Globus pallidus (tissue), 1 donor: ENCODE results near the gene GLI1.
"Not testable (repeated sequence)": the region's sequence is repeated elsewhere in the genome, so short reads cannot be mapped to it uniquely, and the experiment has no call there.

Source experiments
- DNase-seq: peaks from one replicate; pipeline ENCODE4 v3.0.0-alpha.2; 2015; ENCODE audit warnings: low spot score

Gene GLI1

DNA sequence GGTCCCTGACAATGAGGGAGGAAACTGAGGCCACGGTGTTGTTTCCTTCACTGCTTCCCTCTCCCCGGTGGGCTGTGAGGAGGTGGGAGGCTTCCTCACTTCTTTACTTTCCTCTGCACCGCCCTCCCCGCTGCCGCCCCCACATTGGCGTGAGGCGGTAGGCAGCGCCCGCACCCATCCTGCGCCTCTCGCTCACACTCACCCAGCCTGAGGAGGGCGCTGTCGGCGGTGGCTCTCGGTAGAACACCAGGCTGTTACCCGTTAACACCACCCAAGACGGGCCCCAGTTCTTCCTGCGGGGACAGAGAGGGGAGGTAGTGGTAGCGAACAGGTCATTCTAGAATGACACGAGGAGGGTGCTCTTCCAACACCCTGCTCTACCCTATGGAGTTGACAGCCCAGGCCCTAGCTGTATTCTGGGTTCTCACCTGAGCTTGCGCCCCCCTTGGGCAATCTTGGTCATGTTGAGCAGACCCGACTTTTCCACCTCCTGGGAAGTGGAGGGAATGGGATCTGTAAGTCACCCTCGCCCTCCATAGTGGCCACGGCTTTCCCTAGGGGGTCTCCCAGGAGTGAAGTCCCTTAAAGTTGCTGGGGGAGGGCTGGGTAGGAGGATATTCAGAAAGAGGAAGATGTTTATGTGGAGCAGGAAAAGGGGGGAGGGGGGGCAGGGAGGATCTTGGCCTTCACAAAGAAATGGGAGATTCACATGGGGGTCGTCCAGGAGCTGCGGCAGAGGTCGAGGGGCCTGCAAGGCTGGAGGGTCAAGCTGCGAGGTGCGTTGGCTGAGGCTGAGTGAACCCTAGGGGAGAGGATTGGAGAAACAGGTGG is 16.8 kb downstream of the GLI1 start:
- DNase-seq = no peak

DNA sequence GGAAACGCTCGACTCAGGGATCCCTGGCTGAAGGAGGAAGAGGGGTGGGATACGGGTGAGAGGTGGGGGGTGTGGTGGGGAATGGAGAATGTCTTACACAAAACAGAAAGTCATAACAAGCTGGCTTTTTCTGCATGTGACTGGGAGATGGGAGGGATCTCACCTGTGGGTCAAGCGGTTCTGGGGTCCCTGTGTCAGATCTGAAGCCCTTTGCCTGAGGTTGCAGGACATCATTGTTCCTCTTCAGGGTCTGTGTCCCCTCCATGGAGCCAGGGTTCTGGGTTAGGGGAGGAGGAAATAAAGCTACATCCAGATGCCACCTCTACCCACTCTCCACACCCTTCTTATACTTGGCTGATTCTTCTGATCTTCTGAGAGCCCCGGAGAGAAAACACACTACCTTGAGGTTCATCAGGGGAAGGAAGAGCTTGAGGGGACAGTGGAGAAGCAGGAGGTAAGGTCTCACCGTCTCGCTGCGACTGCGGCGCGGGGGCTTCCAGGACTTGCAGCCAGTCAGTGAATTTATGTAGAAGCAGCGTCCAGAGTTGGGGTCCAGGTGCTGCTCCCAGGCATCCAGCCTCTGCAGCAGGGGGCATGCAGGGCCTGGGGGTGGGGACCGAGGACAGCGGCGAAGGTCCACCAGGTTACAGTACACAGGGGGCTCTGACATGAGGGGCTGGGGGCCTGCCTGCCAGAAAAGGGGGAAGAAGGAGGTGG is 17.6 kb downstream of the GLI1 start:
- DNase-seq = no peak

DNA sequence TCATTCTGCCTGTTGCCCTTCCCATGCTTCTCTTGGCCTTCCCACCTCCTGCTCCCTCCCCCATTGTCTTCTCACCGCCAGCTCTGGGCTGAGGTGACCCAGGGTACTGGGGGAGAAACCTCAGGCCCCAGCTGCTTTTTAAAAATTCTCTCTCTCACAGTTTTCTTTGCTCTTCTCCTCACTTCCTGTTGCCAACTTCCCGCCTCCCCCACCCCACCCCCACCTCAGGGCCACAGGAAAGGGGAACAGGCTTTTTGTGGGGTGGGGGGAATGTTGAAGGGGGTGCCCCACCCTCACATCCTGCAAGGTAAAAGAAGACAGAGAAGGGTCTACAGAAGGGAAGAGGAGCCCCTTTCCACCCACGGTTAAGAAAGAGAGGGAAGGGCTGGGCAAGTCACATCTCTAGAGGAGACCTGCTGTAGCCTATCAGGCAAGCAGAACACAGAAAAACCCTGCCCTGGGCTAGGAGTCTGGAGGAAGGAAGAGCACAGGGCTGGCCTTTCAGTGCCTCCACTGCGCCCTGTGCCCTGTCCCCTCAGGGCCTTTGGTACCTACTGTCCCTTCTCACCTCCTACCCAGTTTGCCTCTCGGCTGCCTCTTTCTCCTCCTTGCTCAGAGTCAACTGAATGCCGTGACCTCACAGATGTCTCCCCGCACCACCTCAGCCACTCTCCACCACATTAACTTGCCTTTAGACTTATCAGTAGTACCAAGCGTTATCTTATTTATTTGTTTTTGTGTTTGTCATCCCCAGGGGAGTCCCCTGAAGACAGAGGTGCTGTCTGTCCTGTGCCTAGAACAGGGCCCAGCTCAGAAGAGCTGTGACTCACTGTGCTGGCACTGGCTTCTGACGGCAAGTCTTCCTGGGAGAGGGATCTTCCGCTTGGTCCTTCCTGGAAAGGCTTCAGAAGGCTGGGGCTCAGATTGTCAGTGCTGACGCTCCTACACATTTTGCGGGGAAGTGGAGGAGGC is 18.4 kb downstream of the GLI1 start:
- DNase-seq = no peak

DNA sequence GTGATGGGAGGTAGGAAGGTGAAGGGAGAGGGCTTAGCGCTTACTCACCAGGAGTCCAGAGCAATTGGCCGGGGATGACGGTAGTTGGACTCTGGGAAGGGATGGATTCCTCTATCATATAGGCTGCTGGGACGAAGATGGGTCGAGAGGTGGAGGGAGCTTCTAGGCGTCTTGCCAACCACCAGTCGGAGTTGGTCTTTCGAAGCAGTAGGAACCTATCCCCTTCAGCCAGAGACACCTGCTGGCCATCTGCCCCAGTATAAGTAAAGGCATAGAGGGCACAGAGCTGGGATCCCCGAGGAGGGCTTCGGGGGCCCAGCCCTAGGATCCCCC is 19.4 kb downstream of the GLI1 start:
- DNase-seq = no peak

DNA sequence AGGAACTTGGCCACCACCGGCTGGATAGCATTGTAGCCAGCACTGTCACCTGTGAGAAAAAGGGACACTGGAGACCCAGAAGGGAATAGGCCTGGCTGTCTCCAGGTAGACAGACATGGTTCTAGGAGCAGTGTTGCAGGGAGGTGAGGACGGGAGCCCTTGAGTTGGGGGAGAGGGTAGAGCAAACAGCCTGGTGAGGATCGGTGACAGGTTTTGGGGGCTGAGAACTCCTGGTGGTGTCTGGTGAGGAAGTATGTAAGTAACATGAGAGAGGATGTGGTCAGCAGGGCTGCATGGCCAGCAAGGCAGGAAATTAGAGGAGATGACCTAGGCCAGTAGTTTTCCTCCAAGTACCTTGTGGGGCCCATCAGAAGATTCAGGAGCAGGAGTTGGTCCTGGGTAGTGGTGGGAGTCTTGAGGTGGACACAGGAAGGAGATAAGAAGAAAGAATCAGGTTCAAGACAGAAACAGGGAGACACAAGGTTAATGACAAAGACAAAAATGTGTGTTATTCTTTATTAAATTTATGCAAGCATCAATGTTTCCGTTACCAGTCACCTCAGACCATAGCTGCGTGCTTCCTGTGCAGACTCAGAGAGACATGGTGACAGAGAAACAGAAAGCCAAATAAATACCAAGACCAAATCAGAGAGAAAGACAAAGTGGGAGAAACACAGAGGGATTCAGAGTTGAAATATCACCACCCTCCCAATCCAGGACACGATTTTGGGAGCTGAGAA is 20.0 kb downstream of the GLI1 start, which contains the start of gene ARHGAP9:
Gene ARHGAP9, minus strand, starts transcription at position 491 of the 740 bp plus-strand sequence. Its CDS starts 460 bp downstream, at position 31.
- no peak for DNase-seq

DNA sequence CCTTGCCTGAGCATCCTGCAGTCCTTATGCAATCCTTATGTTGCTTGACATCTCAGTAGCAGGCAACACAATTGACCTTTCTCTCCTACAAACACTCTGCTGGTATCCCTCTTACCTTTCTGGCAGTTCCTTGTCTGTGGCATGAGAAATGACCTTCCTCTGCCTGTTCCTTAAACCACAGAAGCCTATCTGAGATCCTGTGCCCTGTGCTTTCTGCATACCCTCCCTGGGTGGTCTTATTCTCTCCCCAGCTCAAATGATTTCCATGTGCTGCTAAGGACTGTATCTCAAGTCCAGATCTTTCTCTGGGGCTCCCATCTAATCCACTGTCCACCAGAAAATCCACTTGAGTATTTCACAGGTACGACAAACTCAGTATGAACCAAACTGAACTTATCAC is 22.1 kb downstream of the GLI1 start:
- DNase-seq = no peak

DNA sequence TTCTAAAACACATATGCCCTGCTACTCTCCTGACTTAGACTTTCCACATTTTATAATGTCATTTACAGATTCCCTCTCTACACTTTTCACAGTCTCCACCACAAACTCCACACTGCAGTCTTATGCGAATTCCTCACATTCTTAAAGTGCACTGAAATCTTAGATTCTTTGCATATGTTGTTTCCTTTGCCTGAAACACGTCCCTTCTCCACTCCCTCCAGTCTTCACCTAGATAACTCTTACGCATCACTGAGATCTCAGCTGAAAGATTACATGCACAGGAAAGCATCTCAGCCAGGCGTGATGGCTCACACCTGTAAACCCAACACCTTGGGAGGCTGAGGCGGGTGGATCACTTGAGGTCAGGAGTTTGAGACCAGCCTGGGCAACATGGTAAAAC is 23.9 kb downstream of the GLI1 start:
- no peak for DNase-seq

DNA sequence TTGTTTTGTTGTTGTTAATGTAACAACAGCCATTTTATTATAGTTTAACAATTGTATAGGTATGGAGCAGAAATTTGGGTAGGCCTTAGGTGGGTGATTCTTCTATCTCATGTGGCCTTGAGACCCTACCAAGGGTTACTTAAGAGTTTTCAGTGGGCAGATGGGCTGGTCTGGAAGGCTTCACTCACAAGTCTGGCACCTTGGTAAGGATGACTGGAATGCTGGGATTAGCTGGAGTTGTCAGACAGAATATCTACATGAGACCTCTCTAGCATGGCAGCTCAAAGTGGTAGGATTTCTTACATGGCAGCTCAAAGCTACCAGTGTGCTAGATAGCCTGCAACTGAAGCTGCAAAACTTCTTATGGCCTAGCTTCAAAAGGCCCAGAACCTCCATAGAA is 26.1 kb downstream of the GLI1 start:
- no peak for DNase-seq

DNA sequence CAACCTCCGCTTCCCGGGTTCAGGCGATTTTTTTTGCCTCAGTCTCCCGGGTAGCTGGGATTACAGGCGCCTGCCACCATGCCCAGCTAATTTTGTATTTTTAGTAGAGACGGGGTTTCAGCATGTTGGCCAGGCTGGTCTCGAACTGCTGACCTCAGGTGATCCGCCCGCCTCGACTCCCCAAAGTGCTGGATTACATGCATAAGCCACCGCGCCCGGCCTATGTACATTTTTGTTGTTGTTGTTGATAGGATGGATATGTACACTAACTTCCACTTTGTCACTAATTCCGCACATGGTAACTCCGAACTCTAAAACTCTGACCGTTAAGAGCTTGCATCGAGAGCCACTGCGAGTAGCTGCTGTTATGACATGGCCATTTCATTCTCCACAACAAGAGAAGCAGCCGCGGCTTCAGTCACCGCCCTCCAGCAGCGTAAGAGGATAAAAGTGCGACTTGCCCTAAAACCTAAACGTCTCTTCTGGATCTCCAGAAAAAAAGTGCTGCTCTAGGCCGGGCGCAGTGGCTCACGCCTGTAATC is 27.5 kb downstream of the GLI1 start:
- peak; percentile 23 for DNase-seq

DNA sequence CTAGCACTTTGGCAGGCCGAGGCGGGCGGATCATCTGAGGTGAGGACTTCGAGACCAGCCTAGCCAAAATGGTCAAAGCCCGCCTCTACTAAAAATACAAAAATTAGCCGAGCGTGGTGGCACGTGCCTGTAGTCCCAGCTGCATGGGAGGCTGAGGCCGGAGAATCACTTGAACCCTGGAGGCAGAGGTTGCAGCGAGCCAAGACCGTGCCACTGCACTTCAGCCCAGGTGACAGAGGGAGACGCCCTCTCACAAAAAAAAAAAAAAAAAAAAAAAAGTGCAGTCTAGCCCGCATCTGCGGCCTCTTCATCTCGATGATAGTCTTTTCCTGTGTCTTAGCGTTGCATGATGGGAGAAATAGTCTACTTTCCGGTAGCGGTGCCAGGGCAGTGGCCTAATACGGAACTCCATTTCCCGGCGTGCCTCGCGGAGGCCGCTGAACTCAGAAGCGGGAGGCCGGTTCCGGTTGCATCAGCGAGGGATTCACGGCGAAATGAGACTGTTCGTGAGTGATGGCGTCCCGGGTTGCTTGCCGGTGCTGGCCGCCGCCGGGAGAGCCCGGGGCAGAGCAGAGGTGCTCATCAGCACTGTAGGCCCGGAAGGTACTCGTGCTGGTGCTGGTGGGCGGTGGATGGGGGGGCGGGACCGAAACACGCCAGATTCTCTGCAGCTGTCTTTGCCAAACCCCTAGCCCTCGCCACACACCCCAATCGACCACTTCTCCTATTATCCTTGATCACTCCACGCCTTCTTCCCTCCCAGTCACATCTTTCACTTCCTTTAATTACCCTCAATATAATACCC is 28.2 kb downstream of the GLI1 start, which contains the start of gene MARS1:
Gene MARS1, plus strand, starts transcription at position 472 of the 805 bp plus-strand sequence. Its CDS starts 23 bp downstream, at position 495.
- peak; percentile 96 for DNase-seq

DNA sequence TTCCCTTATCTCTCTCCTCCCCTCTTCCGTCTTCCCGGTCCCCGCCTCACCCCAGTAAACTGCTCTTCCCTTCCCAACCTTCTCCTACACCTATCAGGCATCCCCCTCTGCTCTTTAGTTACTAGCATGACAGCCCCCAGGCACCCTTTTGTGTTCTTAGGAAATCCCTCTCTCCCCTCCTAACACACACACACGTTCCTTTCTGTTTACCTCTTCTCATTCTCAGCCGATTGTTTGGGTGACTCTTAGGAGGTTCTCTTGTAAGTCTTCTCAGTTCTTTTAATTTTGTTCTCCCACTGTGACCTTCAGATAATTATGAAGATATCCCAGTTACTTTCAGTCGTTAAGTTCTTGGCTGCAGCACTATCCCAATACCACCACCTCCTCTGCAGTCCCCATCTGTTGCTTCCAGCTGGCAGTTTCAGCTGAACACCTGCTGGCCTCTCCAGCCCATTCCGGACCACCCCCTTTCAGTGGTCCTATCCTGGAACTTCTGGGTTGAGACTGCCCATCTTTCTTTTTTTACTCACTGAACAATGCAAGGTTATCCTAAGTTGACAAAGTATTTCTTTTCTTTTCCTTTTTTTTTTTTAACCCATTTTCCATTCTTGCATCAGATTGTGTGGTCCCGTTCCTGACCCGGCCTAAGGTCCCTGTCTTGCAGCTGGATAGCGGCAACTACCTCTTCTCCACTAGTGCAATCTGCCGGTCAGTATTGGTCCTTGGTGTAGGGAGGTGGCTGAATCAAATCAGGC is 29.0 kb downstream of the GLI1 start:
- no peak for DNase-seq

DNA sequence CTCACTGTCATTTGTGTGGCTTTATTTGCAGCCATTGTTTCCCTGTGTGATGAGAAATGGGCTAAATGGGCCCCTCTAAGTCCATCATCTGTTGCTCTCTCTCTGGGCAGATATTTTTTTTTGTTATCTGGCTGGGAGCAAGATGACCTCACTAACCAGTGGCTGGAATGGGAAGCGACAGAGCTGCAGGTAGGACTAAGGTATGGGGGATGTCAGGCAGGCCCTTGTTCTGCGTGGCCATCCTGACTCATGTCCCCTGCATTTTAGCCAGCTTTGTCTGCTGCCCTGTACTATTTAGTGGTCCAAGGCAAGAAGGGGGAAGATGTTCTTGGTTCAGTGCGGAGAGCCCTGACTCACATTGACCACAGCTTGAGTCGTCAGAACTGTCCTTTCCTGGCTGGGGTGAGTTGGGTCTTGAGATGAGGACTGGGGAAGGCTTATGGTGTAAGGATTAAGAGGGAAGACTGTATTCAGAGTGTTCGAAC is 29.6 kb downstream of the GLI1 start:
- DNase-seq = no peak

DNA sequence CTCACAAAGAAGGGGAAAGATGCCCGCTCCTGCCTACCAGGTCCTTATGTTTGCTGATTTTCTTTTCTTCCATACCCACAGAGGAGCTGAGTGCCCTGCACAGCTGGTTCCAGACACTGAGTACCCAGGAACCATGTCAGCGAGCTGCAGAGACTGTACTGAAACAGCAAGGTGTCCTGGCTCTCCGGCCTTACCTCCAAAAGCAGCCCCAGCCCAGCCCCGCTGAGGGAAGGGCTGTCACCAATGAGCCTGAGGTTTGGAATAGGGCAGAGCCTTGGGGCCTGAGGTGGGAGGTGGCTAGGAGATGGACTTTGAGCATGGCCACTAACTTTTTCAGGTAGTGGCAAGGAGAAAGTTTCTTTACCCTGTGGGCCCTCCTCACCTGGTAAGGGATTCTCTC is 30.5 kb downstream of the GLI1 start:
- no peak for DNase-seq

DNA sequence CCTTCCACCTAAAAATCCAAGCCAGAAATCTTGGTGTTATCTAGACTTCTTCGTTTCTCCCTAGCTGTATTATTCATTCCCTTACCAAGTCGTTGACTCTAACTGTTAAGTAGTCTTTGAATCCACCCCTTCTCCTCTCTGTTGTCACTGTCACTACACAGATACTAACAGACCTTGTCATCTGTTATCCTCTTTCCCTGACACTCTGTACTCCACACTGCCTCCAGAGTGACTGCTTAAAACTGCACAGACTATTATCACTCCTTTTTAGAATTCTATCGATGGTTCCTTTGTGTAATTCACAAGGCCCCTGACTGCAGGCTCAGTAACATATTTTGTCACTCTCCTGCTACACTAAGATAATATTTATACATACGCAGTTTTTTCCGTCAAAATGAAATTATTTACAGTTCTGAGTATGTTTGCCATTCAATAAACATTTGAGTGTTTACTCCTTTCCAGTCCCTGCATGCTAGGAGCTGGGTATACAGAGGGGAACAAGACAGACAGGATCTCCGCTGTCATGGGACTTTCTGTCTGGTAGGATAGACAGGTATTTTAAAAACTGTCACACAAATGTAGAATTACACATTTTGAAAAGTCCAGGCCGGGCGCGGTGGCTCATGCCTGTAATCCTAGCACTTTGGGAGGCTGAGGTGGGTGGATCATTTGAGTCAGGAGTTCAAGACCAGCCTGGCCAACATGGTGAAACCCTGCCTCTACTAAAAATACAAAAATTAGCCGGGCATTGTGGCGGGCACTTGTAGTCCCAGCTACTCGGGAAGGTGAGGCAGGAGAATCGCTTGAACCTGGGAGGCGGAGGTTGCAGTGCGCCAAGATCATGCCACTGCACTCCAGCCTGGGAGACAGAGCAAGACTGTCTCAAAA is 32.1 kb downstream of the GLI1 start:
- DNase-seq = no peak

DNA sequence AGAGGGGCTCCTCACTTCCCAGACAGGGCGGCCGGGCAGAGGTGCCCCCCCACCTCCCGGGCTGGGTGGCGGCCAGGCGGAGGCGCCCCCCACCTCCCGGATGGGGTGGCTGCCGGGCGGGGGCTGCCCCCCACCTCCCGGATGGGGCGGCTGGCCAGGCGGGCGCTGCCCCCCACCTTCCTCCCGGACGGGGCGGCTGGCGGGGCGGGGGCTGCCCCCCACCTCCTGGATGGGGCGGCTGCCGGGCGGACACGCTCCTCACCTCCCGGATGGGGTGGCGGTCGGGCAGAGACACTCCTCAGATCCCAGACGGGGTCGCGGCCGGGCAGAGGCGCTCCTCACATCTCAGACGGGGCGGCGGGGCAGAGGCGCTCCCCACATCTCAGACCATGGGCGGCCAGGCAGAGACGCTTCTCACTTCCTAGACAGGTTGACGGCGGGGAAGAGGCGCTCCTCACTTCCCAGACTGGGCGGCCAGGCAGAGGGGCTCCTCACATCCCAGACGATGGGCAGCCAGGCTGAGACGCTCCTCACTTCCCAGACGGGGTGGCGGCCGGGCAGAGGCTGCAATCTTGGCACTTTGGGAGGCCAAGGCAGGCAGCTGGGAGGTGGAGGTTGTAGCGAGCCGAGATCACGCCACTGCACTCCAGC is 35.6 kb downstream of the GLI1 start:
- DNase-seq = not testable (repeated sequence)

DNA sequence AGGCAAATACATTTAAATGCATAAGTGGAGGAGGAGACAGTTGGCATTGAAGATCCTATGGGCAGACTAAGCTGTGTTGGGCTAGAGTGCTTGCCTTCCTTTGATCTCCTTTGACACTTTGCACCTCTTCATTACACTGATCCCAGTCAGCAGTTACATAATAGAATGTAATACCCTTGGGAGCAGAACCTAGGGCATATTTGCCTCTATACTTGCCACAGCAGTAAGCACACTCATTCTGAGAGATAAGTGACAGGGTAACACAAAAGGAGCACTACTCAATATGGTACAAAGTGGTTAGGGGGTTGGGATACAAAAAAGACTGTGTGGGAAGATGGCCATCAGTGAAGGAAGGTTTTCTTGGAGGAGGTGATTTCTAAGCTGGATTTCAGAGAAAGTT is 37.2 kb downstream of the GLI1 start:
- no peak for DNase-seq

DNA sequence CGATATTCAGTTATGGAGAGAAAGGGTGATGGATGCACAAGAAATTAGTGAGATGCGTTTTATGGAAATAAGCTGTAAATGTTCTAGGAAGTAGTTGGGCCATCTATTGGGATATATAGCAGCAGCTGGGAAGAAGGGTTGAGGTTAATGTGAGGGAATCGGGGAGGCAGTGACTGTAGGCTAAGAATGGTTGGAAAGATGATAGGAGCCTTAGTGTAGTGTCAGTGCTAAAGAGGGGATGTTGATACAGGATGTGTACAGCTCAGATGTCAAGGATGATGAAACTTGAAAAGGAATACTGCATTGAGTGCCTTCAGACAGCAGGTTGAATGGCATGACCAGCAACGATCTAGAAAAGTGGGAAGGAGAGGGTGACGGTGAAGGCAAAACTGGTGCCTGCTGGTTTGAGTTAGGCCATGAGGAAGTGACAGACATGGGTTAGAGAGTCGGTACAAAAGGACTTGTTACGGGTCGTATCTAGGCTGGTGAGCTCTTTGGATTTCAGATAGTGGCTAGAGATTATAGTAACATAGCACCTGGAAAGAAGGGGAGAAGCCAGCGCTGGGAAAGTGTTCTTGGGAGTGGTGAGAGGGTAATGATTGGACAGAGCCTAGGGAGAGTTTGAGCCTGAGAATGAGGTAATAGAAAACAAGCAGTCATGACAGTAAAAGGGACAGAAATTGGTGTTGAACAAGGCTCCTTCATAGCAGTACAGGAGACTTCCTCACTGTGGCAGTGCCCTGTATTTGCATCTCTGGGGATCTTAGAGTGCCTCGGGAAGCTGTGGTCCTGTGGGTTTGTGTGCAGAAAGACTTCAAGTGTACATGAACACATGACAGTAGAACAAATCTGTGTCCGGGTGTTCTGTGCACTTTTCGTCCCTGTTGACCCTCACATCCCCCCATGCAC is 37.9 kb downstream of the GLI1 start:
- DNase-seq = no peak
